NB4 (cell line): ENCODE measurements around the gene MCC.

Experiments
- MYC ChIP-seq: IDR thresholded peaks from 2 replicates; pipeline ENCODE4 v1.6.1; 2011; ENCODE audit warnings: low read depth, low read length
- POLR2A ChIP-seq: IDR thresholded peaks from 2 replicates; pipeline ENCODE4 v1.6.1; 2011; ENCODE audit warnings: mild to moderate bottlenecking; ENCODE audit not compliant: insufficient read length; ENCODE audit errors: extremely low read depth
- TF ChIP-seq, protein P1 (sequence below): IDR thresholded peaks from one replicate; pipeline ENCODE4 v1.5.1; 2012; ENCODE audit warnings: low read depth, low read length
- TF ChIP-seq, protein P2 (sequence below): IDR thresholded peaks from 2 replicates; pipeline ENCODE4 v1.6.1; 2011; ENCODE audit warnings: low read depth, low read length

DNA sequence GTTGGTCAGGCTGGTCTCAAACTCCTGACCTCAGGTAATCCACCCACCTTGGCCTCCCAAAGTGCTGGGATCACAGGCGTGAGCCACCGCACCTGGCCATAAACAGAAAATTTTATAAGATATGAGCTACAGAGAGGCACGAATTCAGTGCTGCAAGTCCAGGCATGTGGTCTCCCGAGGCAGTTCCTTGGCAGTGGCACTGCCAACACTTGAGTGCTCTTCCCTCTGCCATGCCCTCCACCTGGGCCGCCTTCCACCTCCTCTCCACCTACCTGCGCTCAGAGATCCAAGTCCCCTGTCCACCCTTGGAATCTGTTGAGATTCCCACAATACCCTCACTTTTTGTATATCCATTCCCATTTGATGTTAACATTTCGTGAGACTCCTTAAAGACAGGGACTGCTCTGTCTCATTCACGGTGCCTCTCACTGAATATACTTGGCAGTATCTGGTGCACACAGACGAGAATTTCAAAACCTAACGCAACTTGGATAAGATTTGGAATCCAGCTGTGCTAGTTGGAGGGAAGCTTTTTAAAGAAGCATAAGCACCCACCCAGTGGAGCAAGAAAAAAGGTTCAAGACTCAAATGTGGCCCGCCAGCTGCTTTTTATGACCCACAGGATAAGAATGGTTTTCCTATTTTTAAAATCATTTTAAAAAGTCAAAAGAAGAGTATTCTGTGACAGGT, 443.3 kb downstream of the MCC start:
- TF ChIP-seq, protein P1, sequence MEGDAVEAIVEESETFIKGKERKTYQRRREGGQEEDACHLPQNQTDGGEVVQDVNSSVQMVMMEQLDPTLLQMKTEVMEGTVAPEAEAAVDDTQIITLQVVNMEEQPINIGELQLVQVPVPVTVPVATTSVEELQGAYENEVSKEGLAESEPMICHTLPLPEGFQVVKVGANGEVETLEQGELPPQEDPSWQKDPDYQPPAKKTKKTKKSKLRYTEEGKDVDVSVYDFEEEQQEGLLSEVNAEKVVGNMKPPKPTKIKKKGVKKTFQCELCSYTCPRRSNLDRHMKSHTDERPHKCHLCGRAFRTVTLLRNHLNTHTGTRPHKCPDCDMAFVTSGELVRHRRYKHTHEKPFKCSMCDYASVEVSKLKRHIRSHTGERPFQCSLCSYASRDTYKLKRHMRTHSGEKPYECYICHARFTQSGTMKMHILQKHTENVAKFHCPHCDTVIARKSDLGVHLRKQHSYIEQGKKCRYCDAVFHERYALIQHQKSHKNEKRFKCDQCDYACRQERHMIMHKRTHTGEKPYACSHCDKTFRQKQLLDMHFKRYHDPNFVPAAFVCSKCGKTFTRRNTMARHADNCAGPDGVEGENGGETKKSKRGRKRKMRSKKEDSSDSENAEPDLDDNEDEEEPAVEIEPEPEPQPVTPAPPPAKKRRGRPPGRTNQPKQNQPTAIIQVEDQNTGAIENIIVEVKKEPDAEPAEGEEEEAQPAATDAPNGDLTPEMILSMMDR = no peak
- TF ChIP-seq POLR2A (no peak), MYC (no peak)
- TF ChIP-seq, protein P2, sequence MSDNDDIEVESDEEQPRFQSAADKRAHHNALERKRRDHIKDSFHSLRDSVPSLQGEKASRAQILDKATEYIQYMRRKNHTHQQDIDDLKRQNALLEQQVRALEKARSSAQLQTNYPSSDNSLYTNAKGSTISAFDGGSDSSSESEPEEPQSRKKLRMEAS = no peak
